Hematopoietic multipotent progenitor cell treated with erythropoietin and hydrocortisone succinate and interleukin-3 and kit ligand, for 4 days (in vitro differentiated cells): ENCODE results near the gene THADA.

Source experiments
- DNase-seq: peaks from one replicate; pipeline ENCODE4 v3.0.0-alpha.2; 2015

THADA gene

GRCh38 chr2:43438858-43439655 is 156.8 kb downstream of the THADA start:
- DNase-seq, result peak; percentile 62

- no peak for DNase-seq
Measured at GRCh38 chr2:43438342-43438741, 157.5 kb downstream of the THADA start.

GRCh38 chr2:43437363-43437762 is 158.5 kb downstream of the THADA start:
- DNase-seq, result no peak

- no peak for DNase-seq
Measured at GRCh38 chr2:43436431-43436830, 159.4 kb downstream of the THADA start.

- no peak for DNase-seq
Measured at GRCh38 chr2:43435746-43436145, 160.1 kb downstream of the THADA start.

GRCh38 chr2:43430489-43430888 is 165.3 kb downstream of the THADA start:
- no peak for DNase-seq

- no peak for DNase-seq
Measured at GRCh38 chr2:43429369-43429768, 166.5 kb downstream of the THADA start.

- no peak for DNase-seq
Measured at GRCh38 chr2:43427032-43427424, 168.8 kb downstream of the THADA start.

GRCh38 chr2:43426305-43427031 is 169.4 kb downstream of the THADA start:
- DNase-seq, result peak; percentile 97

GRCh38 chr2:43425659-43426058 is 170.2 kb downstream of the THADA start:
- peak; percentile 41 for DNase-seq

- no peak for DNase-seq
Measured at GRCh38 chr2:43424262-43425207, 171.3 kb downstream of the THADA start.

- no peak for DNase-seq
Measured at GRCh38 chr2:43423941-43424261, 171.9 kb downstream of the THADA start.

GRCh38 chr2:43421194-43421593 is 174.6 kb downstream of the THADA start:
- DNase-seq, result no peak

- DNase-seq, result peak; percentile 66
Measured at GRCh38 chr2:43420389-43420801, 175.4 kb downstream of the THADA start.

GRCh38 chr2:43419876-43420275 is 176.0 kb downstream of the THADA start:
- DNase-seq, result no peak

- no peak for DNase-seq
Measured at GRCh38 chr2:43419243-43419642, 176.6 kb downstream of the THADA start.

GRCh38 chr2:43418680-43419079 is 177.2 kb downstream of the THADA start:
- no peak for DNase-seq

- DNase-seq, result no peak
Measured at GRCh38 chr2:43417300-43417699, 178.5 kb downstream of the THADA start.

GRCh38 chr2:43415592-43415991 is 180.2 kb downstream of the THADA start:
- no peak for DNase-seq

GRCh38 chr2:43414586-43415135 is 181.2 kb downstream of the THADA start:
- no peak for DNase-seq

GRCh38 chr2:43414033-43414432 is 181.8 kb downstream of the THADA start:
- no peak for DNase-seq

- no peak for DNase-seq
Measured at GRCh38 chr2:43412114-43412753, 183.6 kb downstream of the THADA start.
